Endothelial cell of umbilical vein (primary cell): ENCODE measurements around the gene LMX1A.

ENCODE experiments used
- CTCF ChIP-seq, 2 donors: IDR thresholded peaks; 1 replicate in 1 of 2; 2 replicates in 1 of 2; pipeline ENCODE4 v1.5.1; 2011; ENCODE audit warnings: low read length in 2 of 2, mild to moderate bottlenecking in 2 of 2, moderate library complexity in 2 of 2, control low read depth in 1 of 2, inconsistent platforms in 1 of 2, low read depth in 1 of 2; ENCODE audit not compliant: insufficient read depth in 1 of 2; ENCODE audit errors: extremely low read depth in 1 of 2
- EZH2 ChIP-seq: IDR thresholded peaks from 2 replicates; pipeline ENCODE4 v1.6.1; 2012; ENCODE audit warnings: borderline replicate concordance, low read depth, mild to moderate bottlenecking, moderate library complexity, low read length, inconsistent platforms; ENCODE audit not compliant: severe bottlenecking
- MYC ChIP-seq: IDR thresholded peaks from one replicate; pipeline ENCODE4 v1.6.1; 2011; ENCODE audit warnings: mild to moderate bottlenecking, low read depth, low read length
- POLR2A ChIP-seq: IDR thresholded peaks from 2 replicates; pipeline ENCODE4 v1.6.1; 2012; ENCODE audit warnings: low read depth, mild to moderate bottlenecking, control low read depth, low read length
- POLR2AphosphoS5 ChIP-seq: IDR thresholded peaks from 2 replicates; pipeline ENCODE4 v1.6.1; 2012; ENCODE audit warnings: low read depth, mild to moderate bottlenecking, control low read depth, low read length, moderate library complexity; ENCODE audit not compliant: insufficient read depth

DNA sequence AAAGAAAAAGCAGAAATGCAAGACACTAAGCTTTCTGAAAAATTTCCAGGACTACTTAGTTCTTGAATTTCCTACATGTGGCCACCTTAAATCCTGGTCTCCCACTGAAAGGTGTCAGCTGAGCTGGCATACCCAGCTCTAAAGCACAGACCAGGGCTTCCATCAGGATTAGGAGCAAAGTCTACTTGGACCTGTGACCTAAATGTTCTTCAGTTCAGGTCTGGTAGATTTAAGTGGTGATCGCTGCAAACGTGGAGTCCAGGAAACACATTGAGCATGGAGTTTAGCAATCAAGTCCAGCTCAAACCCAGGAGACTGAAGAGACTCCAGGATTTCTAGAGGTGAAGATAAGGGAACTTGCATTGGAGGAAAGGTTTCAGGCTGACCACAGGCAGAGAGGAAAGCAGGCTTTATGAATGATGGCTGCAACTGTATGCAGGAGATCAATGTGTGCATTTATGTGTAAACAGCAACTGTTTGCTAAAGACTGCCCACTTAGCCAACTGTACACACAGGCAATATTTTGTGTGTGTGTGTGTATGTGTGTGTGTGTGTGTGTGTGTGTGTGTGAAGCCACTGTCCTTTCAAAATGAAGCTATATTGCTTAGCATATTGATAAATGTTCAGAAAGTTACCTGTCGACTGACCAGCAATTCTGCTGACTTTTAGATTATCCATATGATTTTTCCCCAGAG is 75.2 kb downstream of the LMX1A start:
- TF ChIP-seq EZH2 (no peak), CTCF (IDR thresholded peaks at IDR 0.05; ENCODE audit: extremely low read depth in 1 of 2, insufficient read depth in 1 of 2, low read depth in 1 of 2, low read length in 2 of 2) (no peak), POLR2AphosphoS5 (no peak), POLR2A (no peak), MYC (no peak)
